GM18508 (cell line): ENCODE data around the gene APOBEC2.

Source experiments
- ATAC-seq: cut with Tn5 transposase; IDR thresholded peaks from one replicate; pipeline ENCODE4 v1.9.1; 2021; ENCODE audit warnings: moderate number of reproducible peaks; ENCODE audit not compliant: insufficient read depth, unreplicated experiment

Gene APOBEC2

GRCh38 chr6:41079080-41079479, 26.1 kb downstream of the APOBEC2 start:
- no peak for ATAC-seq

- no peak for ATAC-seq
Observed at GRCh38 chr6:41080621-41081020, 27.6 kb downstream of the APOBEC2 start.

GRCh38 chr6:41083072-41083471, 30.1 kb downstream of the APOBEC2 start:
- no peak for ATAC-seq

- no peak for ATAC-seq
Observed at GRCh38 chr6:41085182-41085581, 32.2 kb downstream of the APOBEC2 start.

- ATAC-seq: no peak
Observed at GRCh38 chr6:41088451-41088850, 35.4 kb downstream of the APOBEC2 start.

- no peak for ATAC-seq
Observed at GRCh38 chr6:41090841-41091761, 38.1 kb downstream of the APOBEC2 start.

GRCh38 chr6:41092421-41093140, 39.6 kb downstream of the APOBEC2 start:
- ATAC-seq: no peak

GRCh38 chr6:41093729-41094128, 40.7 kb downstream of the APOBEC2 start:
- no peak for ATAC-seq

GRCh38 chr6:41097467-41098090, 44.6 kb downstream of the APOBEC2 start:
- ATAC-seq: no peak

GRCh38 chr6:41098366-41098765, 45.4 kb downstream of the APOBEC2 start:
- ATAC-seq: no peak

GRCh38 chr6:41100871-41101287, 47.9 kb downstream of the APOBEC2 start:
- ATAC-seq: no peak

GRCh38 chr6:41103847-41104246, 50.8 kb downstream of the APOBEC2 start:
- no peak for ATAC-seq

GRCh38 chr6:41111017-41111416, 58.0 kb downstream of the APOBEC2 start:
- no peak for ATAC-seq
